ENCODE data around the gene TIMP4. TPM values are rescaled to one million over a fixed set of nuclear protein-coding genes. Genes with fewer than 3 reads are reported as not detected.

TIMP4 gene
- total and polyA plus RNA-seq, 4 donors = 0.36 to 1.7 (median 0.76) TPM

DNA sequence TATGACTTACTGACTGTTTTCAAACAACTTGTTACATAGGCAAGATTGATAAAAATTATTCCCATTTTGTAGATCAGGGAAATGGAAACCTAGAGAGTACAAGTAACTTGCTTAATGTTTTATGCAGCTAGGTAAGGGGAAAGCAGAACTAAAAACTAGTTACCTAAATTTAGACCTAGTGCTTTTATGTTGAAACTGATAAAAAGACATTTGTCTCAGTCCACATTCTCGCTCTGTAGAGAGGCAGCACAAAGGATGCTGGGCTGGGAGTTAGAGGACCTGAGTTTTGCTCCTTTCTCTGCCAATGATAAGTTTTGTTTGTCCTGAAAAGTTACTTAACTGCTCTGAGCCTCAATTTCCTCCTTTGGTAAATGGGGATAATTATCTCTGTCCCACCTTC, 17.4 kb downstream of the TIMP4 start (continued):
- TF ChIP-seq, protein P1, sequence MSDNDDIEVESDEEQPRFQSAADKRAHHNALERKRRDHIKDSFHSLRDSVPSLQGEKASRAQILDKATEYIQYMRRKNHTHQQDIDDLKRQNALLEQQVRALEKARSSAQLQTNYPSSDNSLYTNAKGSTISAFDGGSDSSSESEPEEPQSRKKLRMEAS (IDR thresholded peaks at IDR 0.05) = no peak
- no peak for TF ChIP-seq RXRA (IDR thresholded peaks at IDR 0.05)

DNA sequence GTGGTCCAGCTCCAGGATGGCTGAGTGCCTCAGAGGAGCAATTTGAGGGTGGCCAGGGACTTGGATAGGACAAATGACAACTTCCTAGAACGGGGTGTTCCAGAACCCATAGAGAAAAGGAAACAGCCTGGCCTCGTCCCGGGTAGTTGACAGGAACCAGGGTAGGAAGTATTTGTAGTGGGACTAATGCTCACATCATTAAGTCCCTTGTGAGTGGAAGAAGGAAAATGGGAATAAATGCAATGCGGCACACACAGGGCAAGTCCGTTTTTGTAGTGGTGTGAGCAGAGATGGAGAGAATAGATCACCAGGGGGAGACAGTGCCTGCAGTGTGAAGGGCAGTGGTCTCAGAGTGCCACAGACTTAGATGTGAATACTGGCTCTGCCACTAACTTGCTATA, 19.6 kb downstream of the TIMP4 start:
- no peak for DNase-seq (ENCODE audit: low spot score)
- Histone ChIP-seq H3K4me3 (ENCODE audit: low read depth in 1 of 3, low read length in 3 of 3) (no peak overlapping the region), H3K27me3 (ENCODE audit: control insufficient read depth in 4 of 4, insufficient read depth in 4 of 4, low read length in 3 of 4) (no peaks in the 10 kb centered on the region), H3K9ac (ENCODE audit: low read depth in 1 of 2, low read length in 2 of 2) (no peak overlapping the region), H3K9me3 (ENCODE audit: control insufficient read depth in 4 of 4, low read length in 3 of 4) (no peaks in the 10 kb centered on the region), H3K36me3 (ENCODE audit: control insufficient read depth in 4 of 4, insufficient read depth in 3 of 4, low read depth in 1 of 4, low read length in 3 of 4) (no peaks in the 10 kb centered on the region), H3K27ac (ENCODE audit: low read depth in 1 of 2, low read length in 2 of 2) (no peak overlapping the region), H3K4me1 (ENCODE audit: control insufficient read depth in 4 of 4, insufficient read depth in 4 of 4, low read length in 3 of 4) (no peaks in the 10 kb centered on the region)
- WGBS = 53% methylated on average over 5 of the region's 5 CpGs
- peak; percentile 77 to 83 for TF ChIP-seq RAD21 (IDR thresholded peaks at IDR 0.05)
- TF ChIP-seq HNF4A (conservative IDR thresholded peaks at IDR 0.05) = no peak
- no peak for TF ChIP-seq SP1 (IDR thresholded peaks at IDR 0.05)
- TF ChIP-seq, protein P2, sequence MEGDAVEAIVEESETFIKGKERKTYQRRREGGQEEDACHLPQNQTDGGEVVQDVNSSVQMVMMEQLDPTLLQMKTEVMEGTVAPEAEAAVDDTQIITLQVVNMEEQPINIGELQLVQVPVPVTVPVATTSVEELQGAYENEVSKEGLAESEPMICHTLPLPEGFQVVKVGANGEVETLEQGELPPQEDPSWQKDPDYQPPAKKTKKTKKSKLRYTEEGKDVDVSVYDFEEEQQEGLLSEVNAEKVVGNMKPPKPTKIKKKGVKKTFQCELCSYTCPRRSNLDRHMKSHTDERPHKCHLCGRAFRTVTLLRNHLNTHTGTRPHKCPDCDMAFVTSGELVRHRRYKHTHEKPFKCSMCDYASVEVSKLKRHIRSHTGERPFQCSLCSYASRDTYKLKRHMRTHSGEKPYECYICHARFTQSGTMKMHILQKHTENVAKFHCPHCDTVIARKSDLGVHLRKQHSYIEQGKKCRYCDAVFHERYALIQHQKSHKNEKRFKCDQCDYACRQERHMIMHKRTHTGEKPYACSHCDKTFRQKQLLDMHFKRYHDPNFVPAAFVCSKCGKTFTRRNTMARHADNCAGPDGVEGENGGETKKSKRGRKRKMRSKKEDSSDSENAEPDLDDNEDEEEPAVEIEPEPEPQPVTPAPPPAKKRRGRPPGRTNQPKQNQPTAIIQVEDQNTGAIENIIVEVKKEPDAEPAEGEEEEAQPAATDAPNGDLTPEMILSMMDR (IDR thresholded peaks at IDR 0.05; ENCODE audit: low read depth, low read length, missing input control) = peak; percentile 43
- no peak for TF ChIP-seq FOXA2 (IDR thresholded peaks at IDR 0.05)

DNA sequence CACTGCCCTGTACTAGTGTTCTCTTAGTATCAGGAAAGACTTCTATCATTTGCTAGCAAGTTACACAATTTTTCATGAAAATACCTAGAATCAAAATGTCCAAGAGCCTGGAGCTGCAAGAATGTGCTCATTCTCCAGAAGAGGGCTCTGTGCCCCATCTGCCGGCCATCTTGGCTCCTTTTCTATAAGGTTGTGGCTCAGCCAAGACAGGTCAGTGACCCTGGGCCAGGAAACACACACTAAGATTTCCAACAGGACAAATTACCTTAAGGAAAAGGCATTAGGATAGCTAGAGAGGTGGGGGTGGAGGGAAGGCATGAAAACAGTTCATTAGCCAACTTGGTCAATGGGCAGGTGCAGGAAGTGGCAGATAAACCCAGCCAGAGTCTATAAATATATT, 20.7 kb downstream of the TIMP4 start:
- Histone ChIP-seq H3K4me3 (ENCODE audit: low read depth in 1 of 3, low read length in 3 of 3) (no peak overlapping the region), H3K9ac (ENCODE audit: low read depth in 1 of 2, low read length in 2 of 2) (no peak overlapping the region), H3K9me3 (ENCODE audit: control insufficient read depth in 4 of 4, low read length in 3 of 4) (no peaks in the 10 kb centered on the region), H3K27me3 (ENCODE audit: control insufficient read depth in 4 of 4, insufficient read depth in 4 of 4, low read length in 3 of 4) (peaks cover 0 to 4% (median 0%) of the 10 kb centered on the region in 4 donors), H3K4me1 (ENCODE audit: control insufficient read depth in 4 of 4, insufficient read depth in 4 of 4, low read length in 3 of 4) (no peaks in the 10 kb centered on the region), H3K27ac (ENCODE audit: low read depth in 1 of 2, low read length in 2 of 2) (no peak overlapping the region), H3K36me3 (ENCODE audit: control insufficient read depth in 4 of 4, insufficient read depth in 3 of 4, low read depth in 1 of 4, low read length in 3 of 4) (no peaks in the 10 kb centered on the region)
- 3% methylated on average over 1 of the region's 1 CpG for WGBS
- TF ChIP-seq HNF4G (IDR thresholded peaks at IDR 0.05) = no peak
- TF ChIP-seq EGR1 (IDR thresholded peaks at IDR 0.05; ENCODE audit: low read depth in 2 of 2) = no peak
- no peak for TF ChIP-seq FOXA1 (IDR thresholded peaks at IDR 0.05)
- TF ChIP-seq GABPA (IDR thresholded peaks at IDR 0.05 in 1 of 2, conservative IDR thresholded peaks at IDR 0.05 in 1 of 2) = no peak
- TF ChIP-seq, protein P2 (IDR thresholded peaks at IDR 0.05; ENCODE audit: low read depth, low read length, missing input control) = peak; percentile 26
- TF ChIP-seq, protein P3, sequence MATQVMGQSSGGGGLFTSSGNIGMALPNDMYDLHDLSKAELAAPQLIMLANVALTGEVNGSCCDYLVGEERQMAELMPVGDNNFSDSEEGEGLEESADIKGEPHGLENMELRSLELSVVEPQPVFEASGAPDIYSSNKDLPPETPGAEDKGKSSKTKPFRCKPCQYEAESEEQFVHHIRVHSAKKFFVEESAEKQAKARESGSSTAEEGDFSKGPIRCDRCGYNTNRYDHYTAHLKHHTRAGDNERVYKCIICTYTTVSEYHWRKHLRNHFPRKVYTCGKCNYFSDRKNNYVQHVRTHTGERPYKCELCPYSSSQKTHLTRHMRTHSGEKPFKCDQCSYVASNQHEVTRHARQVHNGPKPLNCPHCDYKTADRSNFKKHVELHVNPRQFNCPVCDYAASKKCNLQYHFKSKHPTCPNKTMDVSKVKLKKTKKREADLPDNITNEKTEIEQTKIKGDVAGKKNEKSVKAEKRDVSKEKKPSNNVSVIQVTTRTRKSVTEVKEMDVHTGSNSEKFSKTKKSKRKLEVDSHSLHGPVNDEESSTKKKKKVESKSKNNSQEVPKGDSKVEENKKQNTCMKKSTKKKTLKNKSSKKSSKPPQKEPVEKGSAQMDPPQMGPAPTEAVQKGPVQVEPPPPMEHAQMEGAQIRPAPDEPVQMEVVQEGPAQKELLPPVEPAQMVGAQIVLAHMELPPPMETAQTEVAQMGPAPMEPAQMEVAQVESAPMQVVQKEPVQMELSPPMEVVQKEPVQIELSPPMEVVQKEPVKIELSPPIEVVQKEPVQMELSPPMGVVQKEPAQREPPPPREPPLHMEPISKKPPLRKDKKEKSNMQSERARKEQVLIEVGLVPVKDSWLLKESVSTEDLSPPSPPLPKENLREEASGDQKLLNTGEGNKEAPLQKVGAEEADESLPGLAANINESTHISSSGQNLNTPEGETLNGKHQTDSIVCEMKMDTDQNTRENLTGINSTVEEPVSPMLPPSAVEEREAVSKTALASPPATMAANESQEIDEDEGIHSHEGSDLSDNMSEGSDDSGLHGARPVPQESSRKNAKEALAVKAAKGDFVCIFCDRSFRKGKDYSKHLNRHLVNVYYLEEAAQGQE (IDR thresholded peaks at IDR 0.05) = no peak
- TF ChIP-seq RAD21 (IDR thresholded peaks at IDR 0.05) = peak; percentile 69 to 72
- TF ChIP-seq, protein P4, sequence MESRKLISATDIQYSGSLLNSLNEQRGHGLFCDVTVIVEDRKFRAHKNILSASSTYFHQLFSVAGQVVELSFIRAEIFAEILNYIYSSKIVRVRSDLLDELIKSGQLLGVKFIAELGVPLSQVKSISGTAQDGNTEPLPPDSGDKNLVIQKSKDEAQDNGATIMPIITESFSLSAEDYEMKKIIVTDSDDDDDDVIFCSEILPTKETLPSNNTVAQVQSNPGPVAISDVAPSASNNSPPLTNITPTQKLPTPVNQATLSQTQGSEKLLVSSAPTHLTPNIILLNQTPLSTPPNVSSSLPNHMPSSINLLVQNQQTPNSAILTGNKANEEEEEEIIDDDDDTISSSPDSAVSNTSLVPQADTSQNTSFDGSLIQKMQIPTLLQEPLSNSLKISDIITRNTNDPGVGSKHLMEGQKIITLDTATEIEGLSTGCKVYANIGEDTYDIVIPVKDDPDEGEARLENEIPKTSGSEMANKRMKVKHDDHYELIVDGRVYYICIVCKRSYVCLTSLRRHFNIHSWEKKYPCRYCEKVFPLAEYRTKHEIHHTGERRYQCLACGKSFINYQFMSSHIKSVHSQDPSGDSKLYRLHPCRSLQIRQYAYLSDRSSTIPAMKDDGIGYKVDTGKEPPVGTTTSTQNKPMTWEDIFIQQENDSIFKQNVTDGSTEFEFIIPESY (IDR thresholded peaks at IDR 0.05) = no peak
- peak in 1 of 2 donors; percentile 15 for TF ChIP-seq HNF4A (conservative IDR thresholded peaks at IDR 0.05)
- TF ChIP-seq, protein P5, sequence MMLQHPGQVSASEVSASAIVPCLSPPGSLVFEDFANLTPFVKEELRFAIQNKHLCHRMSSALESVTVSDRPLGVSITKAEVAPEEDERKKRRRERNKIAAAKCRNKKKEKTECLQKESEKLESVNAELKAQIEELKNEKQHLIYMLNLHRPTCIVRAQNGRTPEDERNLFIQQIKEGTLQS (IDR thresholded peaks at IDR 0.05) = no peak
- no peak for TF ChIP-seq NR2F2 (IDR thresholded peaks at IDR 0.05)
- TF ChIP-seq RXRA (IDR thresholded peaks at IDR 0.05) = peak; percentile 35 to 60
- TF ChIP-seq SP1 (IDR thresholded peaks at IDR 0.05) = no peak
- peak; percentile 76 for TF ChIP-seq YY1 (IDR thresholded peaks at IDR 0.05)
- TF ChIP-seq, protein P1 (IDR thresholded peaks at IDR 0.05) = no peak
- no peak for TF ChIP-seq JUND (IDR thresholded peaks at IDR 0.05)
- TF ChIP-seq TAF1 (conservative IDR thresholded peaks at IDR 0.05) = no peak
- TF ChIP-seq FOXA2 (IDR thresholded peaks at IDR 0.05) = no peak
- DNase-seq (ENCODE audit: low spot score) = no peak

All from liver (tissue), 9 donors.